ENCODE results near the gene SLC6A18.

SLC6A18 gene

DNA sequence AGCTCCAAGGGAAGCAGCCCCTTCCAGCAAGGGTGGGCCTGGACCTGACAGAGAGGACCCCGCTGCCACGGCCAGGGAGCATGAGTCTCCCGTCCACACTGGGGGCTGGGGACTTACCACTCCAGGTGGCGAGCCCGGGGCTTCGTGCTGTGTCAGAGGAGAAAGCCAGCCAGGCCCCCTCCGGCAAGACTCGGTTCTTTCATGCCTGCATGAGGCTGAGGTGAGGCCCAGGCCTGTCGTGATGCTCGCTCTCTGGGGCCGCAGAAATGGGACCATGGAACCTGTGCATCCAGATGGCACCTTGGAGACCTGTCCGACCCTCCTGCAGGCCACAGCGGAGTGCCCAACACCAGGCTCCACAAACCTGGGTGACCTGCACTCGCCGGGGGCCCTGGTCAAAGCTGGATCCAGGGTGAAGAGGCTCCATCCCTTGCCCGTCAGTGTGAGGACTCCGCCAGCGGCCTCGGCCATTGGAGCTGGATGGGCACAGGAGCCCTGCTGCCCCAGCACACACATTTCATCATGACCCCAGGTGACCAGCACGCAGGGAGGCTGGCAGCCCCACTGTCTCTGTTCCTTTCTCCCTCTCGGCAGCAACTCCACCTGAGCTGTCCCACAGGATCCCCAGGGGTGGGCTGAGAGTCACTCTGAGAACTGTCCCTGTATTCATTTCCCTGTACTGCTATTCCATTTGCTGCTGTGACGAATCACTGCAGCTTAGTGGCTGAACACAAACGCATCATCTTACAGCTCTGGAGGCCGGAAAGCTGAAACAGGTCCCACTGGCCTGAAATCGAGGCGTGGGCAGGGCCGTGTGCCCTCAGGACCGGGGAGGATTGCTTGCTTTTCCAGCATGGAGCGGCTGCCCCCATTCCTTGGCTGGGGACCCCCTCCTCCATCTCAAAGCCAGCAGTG, 24.4 kb downstream of the SLC6A18 start:
- TF ChIP-seq, protein P1, sequence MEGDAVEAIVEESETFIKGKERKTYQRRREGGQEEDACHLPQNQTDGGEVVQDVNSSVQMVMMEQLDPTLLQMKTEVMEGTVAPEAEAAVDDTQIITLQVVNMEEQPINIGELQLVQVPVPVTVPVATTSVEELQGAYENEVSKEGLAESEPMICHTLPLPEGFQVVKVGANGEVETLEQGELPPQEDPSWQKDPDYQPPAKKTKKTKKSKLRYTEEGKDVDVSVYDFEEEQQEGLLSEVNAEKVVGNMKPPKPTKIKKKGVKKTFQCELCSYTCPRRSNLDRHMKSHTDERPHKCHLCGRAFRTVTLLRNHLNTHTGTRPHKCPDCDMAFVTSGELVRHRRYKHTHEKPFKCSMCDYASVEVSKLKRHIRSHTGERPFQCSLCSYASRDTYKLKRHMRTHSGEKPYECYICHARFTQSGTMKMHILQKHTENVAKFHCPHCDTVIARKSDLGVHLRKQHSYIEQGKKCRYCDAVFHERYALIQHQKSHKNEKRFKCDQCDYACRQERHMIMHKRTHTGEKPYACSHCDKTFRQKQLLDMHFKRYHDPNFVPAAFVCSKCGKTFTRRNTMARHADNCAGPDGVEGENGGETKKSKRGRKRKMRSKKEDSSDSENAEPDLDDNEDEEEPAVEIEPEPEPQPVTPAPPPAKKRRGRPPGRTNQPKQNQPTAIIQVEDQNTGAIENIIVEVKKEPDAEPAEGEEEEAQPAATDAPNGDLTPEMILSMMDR (IDR thresholded peaks at IDR 0.05; ENCODE audit: low read depth, low read length, missing control alignments) = no peak
- Histone ChIP-seq H3K4me3 (ENCODE audit: low read depth, low read length) (no peak overlapping the region), H3K27ac (no peak overlapping the region), H3K27me3 (replicated peaks) (peaks cover 9% of the 10 kb centered on the region), H3K36me3 (replicated peaks) (no peaks in the 10 kb centered on the region)
- in situ Hi-C loops (cut with HindIII; ENCODE audit: low pct_ligation_motif_present, low sequenced_read_pairs) = no loop called here
- DNase-seq = no peak

DNA sequence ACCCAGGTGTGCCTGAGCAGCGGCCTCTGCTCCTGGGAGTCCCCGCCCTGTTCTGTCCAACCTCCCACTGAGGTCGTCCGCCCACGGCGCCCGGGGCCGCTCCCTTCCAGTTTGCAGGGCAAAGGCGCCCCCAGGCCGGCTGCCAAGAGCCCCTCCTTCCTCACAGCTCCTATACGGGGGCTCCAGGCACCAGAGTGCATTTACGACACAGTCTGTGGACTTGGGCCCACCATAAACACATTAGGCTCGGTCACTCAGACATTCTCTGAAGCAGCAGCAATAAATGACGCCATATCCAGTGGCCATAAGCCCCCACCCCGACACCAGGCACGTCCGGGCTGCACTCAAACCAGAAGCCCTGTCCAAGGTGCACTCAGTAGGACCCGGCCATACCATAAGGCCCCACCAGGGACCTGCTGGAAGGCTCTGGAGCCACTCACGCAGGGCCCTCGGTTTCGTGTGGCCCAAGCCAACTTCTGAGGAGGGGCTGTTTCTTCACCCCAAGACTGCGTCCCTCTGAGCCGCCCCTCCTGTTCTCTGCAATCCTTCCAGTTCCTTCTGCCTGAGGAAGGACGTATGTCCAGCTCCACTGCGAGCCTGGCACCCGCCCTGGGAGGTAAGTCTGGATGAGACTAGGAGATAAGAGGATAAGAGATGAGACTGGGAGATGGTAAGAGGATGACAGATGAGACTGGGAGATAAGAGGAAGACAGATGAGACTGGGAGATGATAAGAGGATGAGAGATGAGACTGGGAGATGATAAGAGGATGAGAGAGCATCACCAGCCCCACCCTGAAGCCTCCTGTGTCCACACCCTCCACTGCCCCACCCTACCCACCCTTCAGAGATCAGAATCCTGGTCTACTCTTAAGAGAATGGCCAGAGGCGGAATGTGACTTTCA, 26.7 kb downstream of the SLC6A18 start:
- TF ChIP-seq, protein P1 (IDR thresholded peaks at IDR 0.05; ENCODE audit: low read depth, low read length, missing control alignments) = no peak
- in situ Hi-C loops (cut with HindIII; ENCODE audit: low pct_ligation_motif_present, low sequenced_read_pairs) = no loop called here

DNA sequence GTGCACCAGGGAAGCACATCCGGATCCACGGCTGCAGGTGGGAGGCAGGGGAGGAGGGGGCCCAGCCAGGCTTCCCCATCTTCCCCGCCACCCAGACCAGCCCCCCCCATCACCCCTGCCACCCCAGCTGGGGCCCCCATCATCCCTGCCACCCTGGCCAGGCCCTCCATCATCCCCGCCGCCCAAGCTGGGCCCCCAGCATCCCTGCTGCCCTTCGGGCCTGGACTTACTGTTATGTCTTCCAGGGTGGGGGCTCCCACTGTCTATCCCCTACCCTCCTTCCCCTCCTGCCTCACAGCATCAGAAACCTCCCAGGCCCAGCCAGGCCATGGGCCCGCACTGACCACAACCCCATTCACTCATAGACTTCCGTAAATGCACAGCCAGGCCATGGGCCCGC, 27.5 kb downstream of the SLC6A18 start:
- H3K27me3 ChIP-seq (replicated peaks) = no peaks in the 10 kb centered on the region
- H3K4me3 ChIP-seq (ENCODE audit: low read depth, low read length) = no peak overlapping the region
- TF ChIP-seq, protein P1 (IDR thresholded peaks at IDR 0.05; ENCODE audit: low read depth, low read length, missing control alignments) = no peak
- H3K36me3 ChIP-seq (replicated peaks) = no peaks in the 10 kb centered on the region
- in situ Hi-C loops (cut with HindIII; ENCODE audit: low pct_ligation_motif_present, low sequenced_read_pairs) = no loop called here
- DNase-seq = no peak
- no peak overlapping the region for H3K27ac ChIP-seq

More for the DNA sequence above, 26.7 kb downstream of the SLC6A18 start:
- Histone ChIP-seq H3K27ac (no peak overlapping the region), H3K36me3 (replicated peaks) (no peaks in the 10 kb centered on the region), H3K4me3 (ENCODE audit: low read depth, low read length) (no peak overlapping the region), H3K27me3 (replicated peaks) (peaks cover 1% of the 10 kb centered on the region)
- DNase-seq = no peak

DNA sequence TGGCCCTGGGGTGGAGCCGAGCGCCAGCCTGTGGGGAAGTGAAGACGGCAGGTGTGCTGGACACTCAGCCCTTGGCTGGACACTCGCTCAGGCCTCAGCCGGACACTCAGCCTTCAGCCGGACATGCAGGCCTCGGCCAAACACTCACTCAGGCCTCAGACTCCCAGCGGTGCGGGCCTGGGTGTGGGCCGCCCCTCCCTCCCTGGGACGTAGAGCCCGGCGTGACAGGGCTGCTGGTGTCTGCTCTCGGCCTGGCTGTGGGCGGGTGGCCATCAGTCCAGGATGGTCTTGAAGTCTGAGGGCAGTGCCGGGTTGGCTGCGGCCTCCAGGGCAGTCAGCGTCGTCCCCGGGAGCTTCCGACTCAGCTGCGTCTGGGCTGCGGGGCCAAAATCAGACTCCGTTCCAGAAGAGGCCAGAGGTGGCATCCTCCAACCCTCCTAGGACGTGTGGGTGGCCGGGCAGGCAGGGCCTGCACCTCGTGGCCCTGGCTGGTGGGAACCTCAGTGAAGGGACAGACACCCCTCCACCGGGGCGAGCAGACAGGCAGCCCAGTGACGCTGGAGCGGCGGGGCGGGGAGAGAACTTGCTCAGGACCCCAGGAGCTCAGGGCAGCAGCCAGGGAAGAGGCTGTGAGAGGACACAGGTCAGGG, 28.4 kb downstream of the SLC6A18 start:
- Histone ChIP-seq H3K4me3 (ENCODE audit: low read depth, low read length) (no peak overlapping the region), H3K36me3 (replicated peaks) (no peaks in the 10 kb centered on the region), H3K27me3 (replicated peaks) (no peaks in the 10 kb centered on the region), H3K27ac (no peak overlapping the region)
- TF ChIP-seq, protein P1 (IDR thresholded peaks at IDR 0.05; ENCODE audit: low read depth, low read length, missing control alignments) = no peak
- no peak for DNase-seq
- in situ Hi-C loops (cut with HindIII; ENCODE audit: low pct_ligation_motif_present, low sequenced_read_pairs) = no loop called here

DNA sequence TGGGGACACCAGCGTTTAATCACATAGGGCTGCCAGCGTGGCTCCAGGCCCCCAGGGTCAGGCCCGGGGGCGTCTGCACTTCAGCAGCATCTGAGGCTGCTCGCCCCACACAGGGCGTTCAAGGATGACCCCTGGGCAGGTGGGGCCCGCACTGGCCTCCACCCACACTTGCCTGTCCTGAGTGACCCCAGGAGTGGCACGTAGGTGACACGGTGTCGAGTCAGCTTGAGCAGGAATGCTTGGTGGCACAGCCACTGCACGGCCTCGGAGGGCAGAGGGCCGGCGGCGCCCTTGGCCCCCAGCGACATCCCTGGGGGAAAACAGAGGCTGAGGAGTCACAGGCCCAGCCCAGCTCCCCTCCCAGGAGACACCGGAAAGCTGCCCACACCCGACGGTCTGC, 29.0 kb downstream of the SLC6A18 start:
- TF ChIP-seq, protein P1 (IDR thresholded peaks at IDR 0.05; ENCODE audit: low read depth, low read length, missing control alignments) = no peak
- H3K36me3 ChIP-seq (replicated peaks) = no peaks in the 10 kb centered on the region
- H3K27me3 ChIP-seq (replicated peaks) = no peaks in the 10 kb centered on the region
- no peak overlapping the region for H3K27ac ChIP-seq
- in situ Hi-C loops (cut with HindIII; ENCODE audit: low pct_ligation_motif_present, low sequenced_read_pairs) = no loop called here
- H3K4me3 ChIP-seq (ENCODE audit: low read depth, low read length) = no peak overlapping the region
- DNase-seq = no peak

Measured in brain microvascular endothelial cell (primary cell).